OCI-LY7 (cell line): ENCODE measurements around the gene COL8A1. TPM values are rescaled to one million over a fixed set of nuclear protein-coding genes. Genes with fewer than 3 reads are reported as not detected.

Experiments used
- BruUV-seq: library from RNA; stranded (reverse); fragments of 400-500 nt; replicated peaks from 2 replicates; lab custom pipeline; 2021; lab: Mats Ljungman, UMichigan
- CTCF ChIA-PET: fragments of 300-600 bp; sonication (Branson Sonifier 250); formaldehyde crosslinking; loops from one replicate; lab custom pipeline; 2022; ENCODE audit warnings: antibody characterized with exemption; ENCODE audit not compliant: unreplicated experiment; lab: Charles Lee
- POLR2A ChIA-PET: fragments of 300-600 bp; sonication (Branson Sonifier 250); formaldehyde crosslinking; loops from one replicate; lab custom pipeline; 2022; ENCODE audit warnings: antibody characterized with exemption; lab: Charles Lee
- DNase-seq: peaks from one replicate; pipeline ENCODE4 v3.0.0-alpha.2; 2015; ENCODE audit warnings: low spot score
- H2AFZ ChIP-seq: fragments of 200-600 bp; sonication (generic), shearing (Covaris generic); 2 replicates; pipeline ENCODE4 v1.6.1; 2014; ENCODE audit warnings: mild to moderate bottlenecking, antibody characterized with exemption, low read length, moderate library complexity
- H3K27ac ChIP-seq: fragments of 200-600 bp; sonication (generic); 2 replicates; pipeline ENCODE4 v1.5.1; 2014; ENCODE audit warnings: mixed run types, low read depth, mild to moderate bottlenecking, moderate library complexity, low read length, inconsistent platforms; ENCODE audit not compliant: poor library complexity, severe bottlenecking
- H3K36me3 ChIP-seq: fragments of 200-600 bp; sonication (generic); 2 replicates; pipeline ENCODE4 v1.6.1; 2014; ENCODE audit warnings: mild to moderate bottlenecking, antibody characterized with exemption, low read length, moderate library complexity, mixed read lengths; ENCODE audit not compliant: insufficient read depth
- H3K4me1 ChIP-seq: fragments of 200-600 bp; sonication (generic); 2 replicates; pipeline ENCODE4 v1.5.1; 2014; ENCODE audit warnings: mild to moderate bottlenecking, low read length; ENCODE audit not compliant: insufficient read depth, poor library complexity, severe bottlenecking
- H3K4me2 ChIP-seq: fragments of 200-600 bp; sonication (generic); 2 replicates; pipeline ENCODE4 v1.6.1; 2014; ENCODE audit warnings: mild to moderate bottlenecking, low read length
- H3K4me3 ChIP-seq: fragments of 200-600 bp; sonication (generic); 2 replicates; pipeline ENCODE4 v1.5.1; 2014; ENCODE audit warnings: mild to moderate bottlenecking, low read depth, low read length; ENCODE audit not compliant: poor library complexity, severe bottlenecking
- H3K79me2 ChIP-seq: fragments of 200-600 bp; sonication (generic); 2 replicates; pipeline ENCODE4 v1.6.1; 2016; ENCODE audit warnings: low read depth, mild to moderate bottlenecking, low read length, moderate library complexity, mixed read lengths; ENCODE audit not compliant: insufficient read depth
- H3K9me2 ChIP-seq: fragments of 200-600 bp; sonication (generic); 2 replicates; pipeline ENCODE4 v1.6.1; 2016; ENCODE audit warnings: mild to moderate bottlenecking, low read length, mixed read lengths; ENCODE audit not compliant: insufficient read depth
- H3K9me3 ChIP-seq: fragments of 200-600 bp; sonication (generic); 2 replicates; pipeline ENCODE4 v1.6.1; 2014; ENCODE audit warnings: mild to moderate bottlenecking, mixed run types, low read length, mixed read lengths
- H4K20me1 ChIP-seq: fragments of 200-600 bp; sonication (generic); 2 replicates; pipeline ENCODE4 v1.6.1; 2014; ENCODE audit warnings: mild to moderate bottlenecking, antibody characterized with exemption, low read length, moderate library complexity, mixed read lengths; ENCODE audit not compliant: insufficient read depth
- EZH2phosphoT487 ChIP-seq: fragments of 200-600 bp; sonication (generic); IDR thresholded peaks from 2 replicates; pipeline ENCODE4 v1.6.1; 2018; ENCODE audit warnings: low read depth, borderline replicate concordance, mild to moderate bottlenecking, mixed run types, antibody characterized with exemption, low read length, moderate library complexity, mixed read lengths
- intact Hi-C: fragments of 100-400 bp; cut with micrococcal nuclease; formaldehyde crosslinking; loops from one replicate; pipeline ENCODE4 v1.10.0; 2022; ENCODE audit not compliant: unreplicated experiment
- total RNA-seq, 2 experiments: library from RNA; depleted of rRNA in 1 of 2; stranded (reverse); fragments of >200 nt in 1 of 2; shearing (Covaris generic) in 1 of 2; gene quantifications; 2 replicates each; pipeline ENCODE4 v1.2.3, GENCODE V29; 2014 to 2022
- TF ChIP-seq, protein P1 (sequence below): fragments of 200-600 bp; sonication (generic); conservative IDR thresholded peaks from 2 replicates; pipeline ENCODE4 v1.5.1; 2014; ENCODE audit warnings: mild to moderate bottlenecking, antibody characterized with exemption, low read length, moderate library complexity, mixed read lengths

Gene COL8A1
- total RNA-seq, 2 experiments from 2014 or later: 0.10 TPM; not detected in 1

- no peaks in the 10 kb centered on the region for H3K79me2 ChIP-seq
- H3K4me3 ChIP-seq: no peak overlapping the region
- H4K20me1 ChIP-seq: no peaks in the 10 kb centered on the region
- CTCF ChIA-PET: no interaction called here
- no peaks in the 10 kb centered on the region for H3K4me1 ChIP-seq
- H3K36me3 ChIP-seq: no peaks in the 10 kb centered on the region
- POLR2A ChIA-PET: no interaction called here
- no peak overlapping the region for H2AFZ ChIP-seq
- no peak overlapping the region for H3K27ac ChIP-seq
- no peak for DNase-seq
- TF ChIP-seq EZH2phosphoT487: no peak
- TF ChIP-seq, protein P1, sequence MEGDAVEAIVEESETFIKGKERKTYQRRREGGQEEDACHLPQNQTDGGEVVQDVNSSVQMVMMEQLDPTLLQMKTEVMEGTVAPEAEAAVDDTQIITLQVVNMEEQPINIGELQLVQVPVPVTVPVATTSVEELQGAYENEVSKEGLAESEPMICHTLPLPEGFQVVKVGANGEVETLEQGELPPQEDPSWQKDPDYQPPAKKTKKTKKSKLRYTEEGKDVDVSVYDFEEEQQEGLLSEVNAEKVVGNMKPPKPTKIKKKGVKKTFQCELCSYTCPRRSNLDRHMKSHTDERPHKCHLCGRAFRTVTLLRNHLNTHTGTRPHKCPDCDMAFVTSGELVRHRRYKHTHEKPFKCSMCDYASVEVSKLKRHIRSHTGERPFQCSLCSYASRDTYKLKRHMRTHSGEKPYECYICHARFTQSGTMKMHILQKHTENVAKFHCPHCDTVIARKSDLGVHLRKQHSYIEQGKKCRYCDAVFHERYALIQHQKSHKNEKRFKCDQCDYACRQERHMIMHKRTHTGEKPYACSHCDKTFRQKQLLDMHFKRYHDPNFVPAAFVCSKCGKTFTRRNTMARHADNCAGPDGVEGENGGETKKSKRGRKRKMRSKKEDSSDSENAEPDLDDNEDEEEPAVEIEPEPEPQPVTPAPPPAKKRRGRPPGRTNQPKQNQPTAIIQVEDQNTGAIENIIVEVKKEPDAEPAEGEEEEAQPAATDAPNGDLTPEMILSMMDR: no peak
- BruUV-seq: no TSS peak
- H3K4me2 ChIP-seq: no peak overlapping the region
- H3K9me3 ChIP-seq: no peaks in the 10 kb centered on the region
- intact Hi-C loops: no loop called here
- H3K9me2 ChIP-seq: no peaks in the 10 kb centered on the region
Measured at GRCh38 chr3:99794485-99794884, 156.1 kb downstream of the COL8A1 start.

DNA sequence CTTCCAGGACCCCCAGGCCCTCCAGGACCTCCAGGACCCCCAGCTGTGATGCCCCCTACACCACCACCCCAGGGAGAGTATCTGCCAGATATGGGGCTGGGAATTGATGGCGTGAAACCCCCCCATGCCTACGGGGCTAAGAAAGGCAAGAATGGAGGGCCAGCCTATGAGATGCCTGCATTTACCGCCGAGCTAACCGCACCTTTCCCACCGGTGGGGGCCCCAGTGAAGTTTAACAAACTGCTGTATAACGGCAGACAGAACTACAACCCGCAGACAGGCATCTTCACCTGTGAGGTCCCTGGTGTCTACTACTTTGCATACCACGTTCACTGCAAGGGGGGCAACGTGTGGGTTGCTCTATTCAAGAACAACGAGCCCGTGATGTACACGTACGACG lies 157.2 kb downstream of the COL8A1 start:
- no peak overlapping the region for H2AFZ ChIP-seq
- no peaks in the 10 kb centered on the region for H4K20me1 ChIP-seq
- H3K4me2 ChIP-seq: no peak overlapping the region
- intact Hi-C loops: no loop called here
- no peaks in the 10 kb centered on the region for H3K4me1 ChIP-seq
- H3K9me2 ChIP-seq: no peaks in the 10 kb centered on the region
- no TSS peak for BruUV-seq
- no peak overlapping the region for H3K27ac ChIP-seq
- TF ChIP-seq, protein P1: no peak
- TF ChIP-seq EZH2phosphoT487: no peak
- no peaks in the 10 kb centered on the region for H3K79me2 ChIP-seq
- no peaks in the 10 kb centered on the region for H3K36me3 ChIP-seq
- POLR2A ChIA-PET: interaction anchor here (0.6 kb wide), 1 partner anchor 159 kb away, joined by 5 read pairs; no protein-coding TSS in a partner anchor
- CTCF ChIA-PET: no interaction called here
- H3K9me3 ChIP-seq: no peaks in the 10 kb centered on the region
- H3K4me3 ChIP-seq: no peak overlapping the region
- DNase-seq: no peak

DNA sequence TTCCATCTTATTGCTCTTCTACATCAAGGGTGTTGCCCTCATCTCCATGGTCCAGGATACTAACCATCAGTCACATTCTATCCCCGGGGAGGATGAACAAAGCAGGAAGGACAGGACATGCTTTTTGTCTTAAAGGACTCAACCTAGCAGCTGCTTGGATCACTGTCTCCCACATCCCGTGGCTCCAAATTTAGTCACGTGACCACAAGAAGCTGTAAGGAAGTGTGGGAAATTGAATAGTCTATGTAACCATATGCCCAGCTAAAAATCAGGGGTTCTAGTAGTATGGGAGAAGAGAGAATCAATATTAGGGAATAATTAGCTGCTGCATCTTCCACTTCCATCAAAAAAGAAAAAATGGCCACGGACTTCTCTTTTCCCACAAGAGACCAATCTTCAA lies 161.0 kb downstream of the COL8A1 start:
- Histone ChIP-seq H3K9me2 (no peaks in the 10 kb centered on the region), H3K4me3 (no peak overlapping the region), H2AFZ (no peak overlapping the region), H3K27ac (no peak overlapping the region), H3K4me2 (no peak overlapping the region), H3K36me3 (no peaks in the 10 kb centered on the region), H4K20me1 (no peaks in the 10 kb centered on the region), H3K4me1 (no peaks in the 10 kb centered on the region), H3K79me2 (no peaks in the 10 kb centered on the region), H3K9me3 (0 out of 2 replicates have a peak, but pooled peaks cover 3% of the 10 kb centered on the region)
- BruUV-seq: no TSS peak
- intact Hi-C loops: no loop called here
- CTCF ChIA-PET: no interaction called here
- no peak for TF ChIP-seq EZH2phosphoT487
- TF ChIP-seq, protein P1: no peak
- POLR2A ChIA-PET: interaction anchor here (0.6 kb wide), 1 partner anchor 136 kb away, joined by 3 read pairs; no protein-coding TSS in a partner anchor
- no peak for DNase-seq
